CD14-positive monocyte (primary cell): ENCODE results near the gene TMEM92. TPM values are rescaled to one million over a fixed set of nuclear protein-coding genes. Genes with fewer than 3 reads are reported as not detected.

Experiments
- DNase-seq, 3 donors: peaks; one replicate each; pipeline ENCODE4 v3.0.0-alpha.2; 2011 to 2022
- H2AFZ ChIP-seq: 2 replicates; pipeline ENCODE4 v1.6.0; 2012; ENCODE audit warnings: mild to moderate bottlenecking, low read depth, low read length, inconsistent platforms; ENCODE audit not compliant: insufficient read depth, poor library complexity, severe bottlenecking
- H3K27ac ChIP-seq, 2 donors: 1 replicate in 1 of 2; 2 replicates in 1 of 2; pipeline ENCODE4 v1.5.1; 2012 to 2013; ENCODE audit warnings: low read length in 2 of 2, control low read depth in 1 of 2, inconsistent platforms in 1 of 2, low read depth in 1 of 2, mild to moderate bottlenecking in 1 of 2
- H3K27me3 ChIP-seq, 2 donors: one replicate each; pipeline versions ENCODE4 v1.6.0 to v1.6.1; 2011 to 2013; ENCODE audit warnings: low read length in 2 of 2; ENCODE audit not compliant: control insufficient read depth in 2 of 2, insufficient read depth in 2 of 2
- H3K36me3 ChIP-seq, 2 donors: replicated peaks in 1 of 2; 1 replicate in 1 of 2; 2 replicates in 1 of 2; pipeline versions ENCODE4 v1.5.1 to v1.6.1; 2012 to 2013; ENCODE audit warnings: low read length in 2 of 2, control low read depth in 1 of 2, inconsistent platforms in 1 of 2, mild to moderate bottlenecking in 1 of 2; ENCODE audit not compliant: insufficient read depth in 2 of 2, control insufficient read depth in 1 of 2
- H3K4me1 ChIP-seq, 2 donors: 1 replicate in 1 of 2; 2 replicates in 1 of 2; pipeline versions ENCODE4 v1.5.1 to v1.6.1; 2012 to 2013; ENCODE audit warnings: low read length in 2 of 2, control low read depth in 1 of 2, inconsistent platforms in 1 of 2, mild to moderate bottlenecking in 1 of 2, moderate library complexity in 1 of 2; ENCODE audit not compliant: insufficient read depth in 2 of 2, control insufficient read depth in 1 of 2
- H3K4me2 ChIP-seq: replicated peaks from 2 replicates; pipeline ENCODE3; 2012; ENCODE audit warnings: low read length, moderate library complexity, mild to moderate bottlenecking; ENCODE audit not compliant: poor library complexity, severe bottlenecking; ENCODE audit errors: extremely low read depth
- H3K4me3 ChIP-seq, 3 experiments: fragments of 200-600 bp in 1 of 3; sonication (generic) in 1 of 3; replicated peaks in 1 of 3; 1 replicate in 2 of 3; 2 replicates in 1 of 3; pipeline ENCODE4 v1.5.1; 2011 to 2013; ENCODE audit warnings: low read length in 3 of 3, mild to moderate bottlenecking in 3 of 3, control low read depth in 2 of 3, low read depth in 2 of 3, inconsistent platforms in 1 of 3, moderate library complexity in 1 of 3
- H3K79me2 ChIP-seq: 2 replicates; pipeline ENCODE4 v1.6.0; 2012; ENCODE audit warnings: mild to moderate bottlenecking, control low read depth, inconsistent platforms, low read length, moderate library complexity; ENCODE audit not compliant: insufficient read depth
- H3K9ac ChIP-seq: 2 replicates; pipeline ENCODE4 v1.6.0; 2017; ENCODE audit warnings: low read length, mild to moderate bottlenecking; ENCODE audit not compliant: insufficient read depth, poor library complexity, severe bottlenecking
- H3K9me3 ChIP-seq, 2 donors: replicated peaks in 1 of 2; 1 replicate in 1 of 2; 2 replicates in 1 of 2; pipeline versions ENCODE4 v1.5.1 to v1.6.1; 2012 to 2013; ENCODE audit warnings: low read length in 2 of 2, control low read depth in 1 of 2; ENCODE audit not compliant: control insufficient read depth in 1 of 2, insufficient read depth in 1 of 2
- H4K20me1 ChIP-seq: 2 replicates; pipeline ENCODE4 v1.6.0; 2012; ENCODE audit warnings: mild to moderate bottlenecking, low read length, control low read depth, moderate library complexity; ENCODE audit not compliant: insufficient read depth
- H3K27ac Mint-ChIP-seq, 7 donors: one replicate each; pipeline ENCODE4 v1.8.0; 2020; ENCODE audit warnings: mild to moderate bottlenecking in 7 of 7, mixed read lengths in 7 of 7, moderate library complexity in 6 of 7, inconsistent platforms in 2 of 7
- H3K27me3 Mint-ChIP-seq, 3 donors: one replicate each; pipeline ENCODE4 v1.8.0; 2021 to 2022; ENCODE audit warnings: low read depth in 3 of 3, mild to moderate bottlenecking in 3 of 3, mixed read lengths in 3 of 3, moderate library complexity in 3 of 3, inconsistent platforms in 1 of 3
- H3K36me3 Mint-ChIP-seq, 2 donors: one replicate each; pipeline ENCODE4 v1.8.0; 2020; ENCODE audit warnings: mixed read lengths in 2 of 2, inconsistent platforms in 1 of 2, mild to moderate bottlenecking in 1 of 2
- H3K4me1 Mint-ChIP-seq: one replicate; pipeline ENCODE4 v1.8.0; 2020; ENCODE audit warnings: mild to moderate bottlenecking, mixed read lengths
- H3K4me3 Mint-ChIP-seq, 2 donors: one replicate each; pipeline ENCODE4 v1.8.0; 2020; ENCODE audit warnings: mild to moderate bottlenecking in 2 of 2, mixed read lengths in 2 of 2, moderate library complexity in 1 of 2
- H3K9me3 Mint-ChIP-seq, 7 donors: one replicate each; pipeline ENCODE4 v1.8.0; 2020 to 2022; ENCODE audit warnings: mixed read lengths in 7 of 7, mild to moderate bottlenecking in 6 of 7, moderate library complexity in 6 of 7, inconsistent platforms in 2 of 7
- CTCF ChIP-seq: fragments of 200-600 bp; IDR thresholded peaks from one replicate; pipeline ENCODE4 v1.8.0; 2022; ENCODE audit warnings: antibody characterized with exemption, mild to moderate bottlenecking
- WGBS: methylation state at CpG from one replicate; pipeline ENCODE4 v1.1.5; 2013; ENCODE audit warnings: missing lambda C conversion rate; ENCODE audit not compliant: insufficient coverage; 5-methylcytosine and 5-hydroxymethylcytosine counted together
- intact Hi-C, 2 donors: fragments of 100-400 bp; cut with micrococcal nuclease; formaldehyde crosslinking; loops; one replicate each; pipeline versions ENCODE4 v1.15.0 to v1.15.1; 2023
- polyA plus RNA-seq, 3 donors: library from polyadenylated mRNA; depleted of rRNA in 1 of 3; unstranded in 2 of 3; stranded (reverse) in 1 of 3; fragments of 300-500 nt in 2 of 3; fragments of >200 nt in 1 of 3; fragmentation: Illumina TruSeq in 2 of 3; gene quantifications; 1 replicate in 2 of 3; 2 replicates in 1 of 3; pipeline ENCODE4 v1.2.3, GENCODE V29; 2012 to 2021

The TMEM92 gene
- polyA plus RNA-seq, 3 donors: not detected

GRCh38 chr17:50234581-50234980 is 39.7 kb upstream of the TMEM92 start:
- peaks cover 0 to 16% (median 12%) of the 10 kb centered on the region in 7 donors for H3K9me3 Mint-ChIP-seq
- H3K4me1 Mint-ChIP-seq: no peaks in the 10 kb centered on the region
- no peak overlapping the region for H2AFZ ChIP-seq
- no peak overlapping the region for H3K27ac ChIP-seq
- H3K4me3 ChIP-seq: no peak overlapping the region
- peak overlapping the region in 1 of 7 donors; percentile 11 for H3K27ac Mint-ChIP-seq
- no peak overlapping the region for H3K4me3 Mint-ChIP-seq
- DNase-seq: no peak
- H3K36me3 ChIP-seq: no peaks in the 10 kb centered on the region
- H3K4me1 ChIP-seq: no peaks in the 10 kb centered on the region
- no peak for TF ChIP-seq CTCF
- peaks cover 6 to 11% of the 10 kb centered on the region in 2 donors for H3K9me3 ChIP-seq
- H3K27me3 ChIP-seq: peaks cover 3 to 6% of the 10 kb centered on the region in 2 donors
- H4K20me1 ChIP-seq: no peaks in the 10 kb centered on the region
- H3K79me2 ChIP-seq: no peaks in the 10 kb centered on the region
- H3K27me3 Mint-ChIP-seq: peaks cover 21 to 36% (median 21%) of the 10 kb centered on the region in 3 donors
- H3K4me2 ChIP-seq: no peak overlapping the region
- intact Hi-C loops: no loop called here
- no peak overlapping the region for H3K9ac ChIP-seq
- no peaks in the 10 kb centered on the region for H3K36me3 Mint-ChIP-seq

GRCh38 chr17:50237901-50238300 is 36.4 kb upstream of the TMEM92 start:
- H3K79me2 ChIP-seq: no peaks in the 10 kb centered on the region
- no peaks in the 10 kb centered on the region for H3K36me3 Mint-ChIP-seq
- 17% methylated on average over 1 of the region's 2 CpGs for WGBS
- H4K20me1 ChIP-seq: no peaks in the 10 kb centered on the region
- H3K27me3 ChIP-seq: peaks cover 3 to 6% of the 10 kb centered on the region in 2 donors
- H3K9me3 Mint-ChIP-seq: peaks cover 0 to 18% (median 11%) of the 10 kb centered on the region in 7 donors
- H3K9me3 ChIP-seq: peaks cover 6 to 11% of the 10 kb centered on the region in 2 donors
- intact Hi-C loops: no loop called here
- H3K4me2 ChIP-seq: no peak overlapping the region
- H3K4me1 ChIP-seq: no peaks in the 10 kb centered on the region
- no peak overlapping the region for H3K9ac ChIP-seq
- TF ChIP-seq CTCF: no peak
- H3K27ac Mint-ChIP-seq: no peak overlapping the region
- H2AFZ ChIP-seq: no peak overlapping the region
- no peaks in the 10 kb centered on the region for H3K4me1 Mint-ChIP-seq
- peaks cover 13 to 32% (median 28%) of the 10 kb centered on the region in 3 donors for H3K27me3 Mint-ChIP-seq
- no peak for DNase-seq
- H3K27ac ChIP-seq: no peak overlapping the region
- H3K4me3 Mint-ChIP-seq: peak overlapping the region in 1 of 2 donors; percentile 3
- no peak overlapping the region for H3K4me3 ChIP-seq
- no peaks in the 10 kb centered on the region for H3K36me3 ChIP-seq
